ENCODE results near the gene DGLUCY.
"Not testable (repeated sequence)": the region's sequence is repeated elsewhere in the genome, so short reads cannot be mapped to it uniquely, and the experiment has no call there.

Gene DGLUCY

DNA sequence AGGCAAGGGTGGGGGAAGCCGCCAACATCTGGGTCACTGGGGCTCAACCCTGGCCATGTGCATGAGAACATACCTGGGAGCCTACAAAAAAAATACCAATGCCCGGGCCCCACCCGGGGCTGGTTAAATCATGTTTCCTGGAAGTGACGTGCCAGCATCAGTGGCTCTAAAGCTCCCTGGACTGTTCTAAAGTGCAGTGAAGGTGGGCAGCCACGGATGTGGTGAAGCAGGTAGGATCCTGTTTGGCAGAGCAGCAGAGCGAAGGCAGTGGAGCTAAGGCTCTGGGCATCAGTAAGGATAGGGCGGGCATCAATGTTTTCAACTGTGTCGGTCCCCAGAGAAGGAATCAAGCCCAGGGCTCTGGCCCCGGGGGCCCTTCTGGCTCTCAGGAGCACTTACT, 131.2 kb downstream of the DGLUCY start:
- peak overlapping the region; percentile 54 for H3K4me2 ChIP-seq (ENCODE audit: insufficient read depth, low read length)
- no peak overlapping the region for H2AFZ ChIP-seq (ENCODE audit: low read depth, low read length)
- peak overlapping the region; percentile 26; the same call in 1 of the 2 replicates for H3K9ac ChIP-seq (ENCODE audit: low read depth, low read length)

GRCh38 chr14:91245616-91246015, 131.7 kb downstream of the DGLUCY start:
- not testable (repeated sequence) for H3K79me2 ChIP-seq (ENCODE audit: insufficient read depth, low read length); H3K36me3 ChIP-seq (ENCODE audit: insufficient read depth, low read length); DNase-seq; H3K9ac ChIP-seq (ENCODE audit: low read depth, low read length); H3K4me2 ChIP-seq (ENCODE audit: insufficient read depth, low read length); H4K20me1 ChIP-seq (ENCODE audit: insufficient read depth, low read length); H3K9me3 ChIP-seq (ENCODE audit: insufficient read depth, low read length, severe bottlenecking); H3K27me3 ChIP-seq (ENCODE audit: insufficient read depth, low read length, poor library complexity); H3K4me3 ChIP-seq (ENCODE audit: low read depth in 1 of 2, low read length in 2 of 2); H2AFZ ChIP-seq (ENCODE audit: low read depth, low read length); ATAC-seq (ENCODE audit: insufficient read depth, low read depth)
- peak overlapping the region; percentile 87 for H3K27ac ChIP-seq (ENCODE audit: low read length)
- H3K4me1 ChIP-seq (ENCODE audit: insufficient read depth, low read length), result peaks cover 69% of the 10 kb centered on the region

More for the DNA sequence above, 131.2 kb downstream of the DGLUCY start:
- DNase-seq, result peak; percentile 29
- no peaks in the 10 kb centered on the region for H3K36me3 ChIP-seq (ENCODE audit: insufficient read depth, low read length)
- no peaks in the 10 kb centered on the region for H3K79me2 ChIP-seq (ENCODE audit: insufficient read depth, low read length)
- no peaks in the 10 kb centered on the region for H4K20me1 ChIP-seq (ENCODE audit: insufficient read depth, low read length)
- peak overlapping the region; percentile 87 for H3K27ac ChIP-seq (ENCODE audit: low read length)
- H3K4me3 ChIP-seq (ENCODE audit: low read depth in 1 of 2, low read length in 2 of 2), result no peak overlapping the region
- H3K27me3 ChIP-seq (ENCODE audit: insufficient read depth, low read length, poor library complexity), result no peaks in the 10 kb centered on the region
- TF ChIP-seq CTCF (IDR thresholded peaks at IDR 0.05; ENCODE audit: borderline replicate concordance, extremely low read depth, low read length, poor library complexity, severe bottlenecking) (no peak), EZH2 (IDR thresholded peaks at IDR 0.05; ENCODE audit: borderline replicate concordance, low read depth, low read length, severe bottlenecking) (no peak)
- H3K9me3 ChIP-seq (ENCODE audit: insufficient read depth, low read length, severe bottlenecking), result no peaks in the 10 kb centered on the region
- no peak for ATAC-seq (ENCODE audit: insufficient read depth, low read depth)
- H3K4me1 ChIP-seq (ENCODE audit: insufficient read depth, low read length), result peaks cover 63% of the 10 kb centered on the region

GRCh38 chr14:91246051-91246852, 132.4 kb downstream of the DGLUCY start:
- Histone ChIP-seq H3K4me1 (ENCODE audit: insufficient read depth, low read length) (peaks cover 72% of the 10 kb centered on the region), H3K27me3 (ENCODE audit: insufficient read depth, low read length, poor library complexity) (no peaks in the 10 kb centered on the region), H3K36me3 (ENCODE audit: insufficient read depth, low read length) (no peaks in the 10 kb centered on the region), H2AFZ (ENCODE audit: low read depth, low read length) (no peak overlapping the region), H3K9ac (ENCODE audit: low read depth, low read length) (peak overlapping the region; percentile 16; the same call in 1 of the 2 replicates), H3K9me3 (ENCODE audit: insufficient read depth, low read length, severe bottlenecking) (no peaks in the 10 kb centered on the region), H3K27ac (ENCODE audit: low read length) (peak overlapping the region; percentile 79), H3K4me2 (ENCODE audit: insufficient read depth, low read length) (no peak overlapping the region), H3K4me3 (ENCODE audit: low read depth in 1 of 2, low read length in 2 of 2) (no peak overlapping the region), H3K79me2 (ENCODE audit: insufficient read depth, low read length) (no peaks in the 10 kb centered on the region), H4K20me1 (ENCODE audit: insufficient read depth, low read length) (no peaks in the 10 kb centered on the region)
- DNase-seq (peak; percentile 76), ATAC-seq (ENCODE audit: insufficient read depth, low read depth) (peak; percentile 34)
- TF ChIP-seq CTCF (IDR thresholded peaks at IDR 0.05; ENCODE audit: borderline replicate concordance, extremely low read depth, low read length, poor library complexity, severe bottlenecking) (no peak), EZH2 (IDR thresholded peaks at IDR 0.05; ENCODE audit: borderline replicate concordance, low read depth, low read length, severe bottlenecking) (no peak)

DNA sequence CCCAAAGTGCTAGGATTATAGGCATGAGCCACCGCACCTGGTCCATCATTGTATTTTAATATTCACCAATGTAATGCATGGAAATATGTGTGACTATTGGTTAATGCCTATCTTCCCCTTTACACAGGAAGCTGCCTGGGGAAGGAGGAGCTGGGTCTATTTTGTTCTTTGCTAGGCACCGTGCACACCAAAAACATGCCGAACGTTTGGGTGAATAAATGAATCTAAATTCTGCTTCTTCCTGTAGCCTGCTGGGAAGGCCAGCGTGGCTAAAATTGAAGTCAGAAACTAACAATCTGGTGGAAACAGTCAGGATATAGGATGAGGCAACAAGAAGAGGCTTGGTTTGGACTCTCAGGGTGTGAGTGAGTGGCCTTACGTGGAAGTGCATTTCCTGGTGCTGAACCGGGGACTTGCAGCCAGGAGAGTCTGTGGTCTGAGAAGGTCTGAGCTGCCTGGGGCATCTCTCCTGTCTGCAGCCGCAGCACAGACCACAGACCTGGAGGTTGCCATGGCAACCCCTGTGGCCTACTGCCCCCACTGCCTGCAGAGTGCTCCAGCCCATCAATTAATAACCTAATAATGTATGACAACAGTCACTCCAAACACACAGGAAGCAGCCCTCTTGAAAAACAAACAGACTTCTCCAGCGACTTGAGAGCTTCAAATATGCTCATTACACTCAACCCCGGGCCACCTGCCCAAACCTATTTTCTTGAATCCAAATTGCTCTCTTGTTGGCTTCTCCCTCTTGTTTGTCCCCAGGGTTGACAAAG, 136.2 kb downstream of the DGLUCY start:
- H3K4me3 ChIP-seq (ENCODE audit: low read depth in 1 of 2, low read length in 2 of 2), result no peak overlapping the region
- H3K36me3 ChIP-seq (ENCODE audit: insufficient read depth, low read length), result no peaks in the 10 kb centered on the region
- H2AFZ ChIP-seq (ENCODE audit: low read depth, low read length), result no peak overlapping the region
- peaks cover 50% of the 10 kb centered on the region for H3K4me1 ChIP-seq (ENCODE audit: insufficient read depth, low read length)
- no peaks in the 10 kb centered on the region for H4K20me1 ChIP-seq (ENCODE audit: insufficient read depth, low read length)
- peak overlapping the region; percentile 63 for H3K27ac ChIP-seq (ENCODE audit: low read length)
- H3K79me2 ChIP-seq (ENCODE audit: insufficient read depth, low read length), result no peaks in the 10 kb centered on the region
- no peak for TF ChIP-seq EZH2 (IDR thresholded peaks at IDR 0.05; ENCODE audit: borderline replicate concordance, low read depth, low read length, severe bottlenecking)
- TF ChIP-seq CTCF (IDR thresholded peaks at IDR 0.05; ENCODE audit: borderline replicate concordance, extremely low read depth, low read length, poor library complexity, severe bottlenecking), result no peak
- H3K4me2 ChIP-seq (ENCODE audit: insufficient read depth, low read length), result no peak overlapping the region
- no peaks in the 10 kb centered on the region for H3K27me3 ChIP-seq (ENCODE audit: insufficient read depth, low read length, poor library complexity)
- DNase-seq, result peak; percentile 43
- H3K9me3 ChIP-seq (ENCODE audit: insufficient read depth, low read length, severe bottlenecking), result no peaks in the 10 kb centered on the region
- 0 out of 2 replicates have a peak overlapping the region, but pooled peaks have one; percentile 8 for H3K9ac ChIP-seq (ENCODE audit: low read depth, low read length)
- ATAC-seq (ENCODE audit: insufficient read depth, low read depth), result no peak

All from DND-41 (cell line).